ENCODE data around the gene EVI5L.
"Not testable (repeated sequence)": the region's sequence is repeated elsewhere in the genome, so short reads cannot be mapped to it uniquely, and the experiment has no call there.

Gene EVI5L

DNA sequence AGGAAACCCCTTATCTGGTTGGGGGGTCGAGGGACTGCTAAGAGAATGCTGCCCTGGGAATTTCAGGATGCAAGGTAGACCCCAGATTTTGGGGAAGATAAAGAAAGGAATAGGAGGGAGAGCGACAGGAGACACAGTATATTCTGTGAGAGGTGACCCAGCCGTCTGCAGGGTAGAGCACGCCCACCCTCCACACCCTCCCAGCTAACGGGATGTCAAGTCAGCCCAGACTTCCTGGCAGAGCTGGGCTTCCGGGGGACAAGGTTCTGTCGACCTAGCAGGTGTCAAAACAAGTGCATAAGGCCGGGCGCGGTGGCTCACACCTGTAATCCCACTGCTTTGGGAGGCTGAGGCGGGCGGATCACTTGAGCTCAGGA, 44.9 kb downstream of the EVI5L start:
- no peak for DNase-seq

DNA sequence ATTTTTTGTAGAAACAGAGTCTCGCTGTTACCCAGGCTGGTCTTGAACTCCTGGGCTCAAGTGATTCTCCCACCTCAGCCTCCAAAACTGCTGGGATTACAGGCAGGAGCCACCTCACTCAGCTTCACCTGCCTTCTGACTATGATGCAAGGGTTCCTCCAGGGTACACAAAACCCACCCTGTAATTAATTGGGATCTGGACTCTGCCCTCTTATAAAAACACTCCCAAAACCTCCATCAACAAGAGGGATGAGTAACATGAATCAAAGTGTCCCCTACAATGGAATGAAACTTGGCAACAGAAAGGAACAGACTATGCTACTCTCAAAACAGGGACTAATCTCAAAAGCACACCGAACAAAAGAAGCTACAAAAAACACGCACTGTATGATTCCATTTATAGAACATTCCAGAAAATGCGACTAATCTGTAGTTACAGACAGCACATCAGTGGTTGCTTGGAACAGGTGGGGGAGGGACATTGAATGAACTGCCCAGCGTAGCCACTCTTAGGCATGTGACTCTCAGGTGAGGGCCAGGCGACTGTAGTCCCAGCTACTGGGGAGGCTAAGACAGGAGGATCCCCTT, 47.3 kb downstream of the EVI5L start:
- DNase-seq: no peak

DNA sequence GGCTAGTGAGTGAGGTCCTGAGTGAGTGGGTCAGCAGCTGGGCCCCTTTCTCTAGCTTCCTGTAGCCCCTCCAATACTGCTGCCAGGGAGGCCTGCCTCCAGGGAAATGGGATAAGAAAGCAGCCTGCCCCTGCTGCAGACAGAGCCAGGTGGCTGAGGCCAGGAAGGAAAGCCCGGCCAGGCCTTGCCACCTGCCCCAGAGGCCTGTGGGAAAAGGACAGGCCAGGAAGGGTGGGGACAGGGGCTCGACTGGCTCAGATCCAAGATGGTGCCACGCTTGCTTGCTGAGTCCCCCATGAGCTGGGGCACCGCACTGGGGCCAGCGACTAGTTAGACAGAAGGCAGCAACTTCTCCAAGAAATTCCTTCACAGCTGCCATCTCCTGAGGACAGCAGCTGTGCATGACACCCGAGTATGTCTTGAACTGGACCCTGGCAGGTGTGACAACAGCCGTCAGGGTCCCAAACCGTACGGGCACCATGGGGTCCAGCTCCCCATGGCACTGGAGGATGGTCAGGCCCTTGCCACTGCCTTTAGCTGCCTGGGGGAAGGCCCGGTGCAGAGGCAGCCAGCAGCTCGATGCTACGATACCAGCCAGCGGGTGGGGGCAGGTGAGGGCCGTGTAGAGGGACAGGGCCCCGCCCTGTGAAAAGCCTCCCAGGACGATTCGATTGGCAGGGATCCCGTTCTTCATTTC, 49.2 kb downstream of the EVI5L start:
- DNase-seq: no peak

DNA sequence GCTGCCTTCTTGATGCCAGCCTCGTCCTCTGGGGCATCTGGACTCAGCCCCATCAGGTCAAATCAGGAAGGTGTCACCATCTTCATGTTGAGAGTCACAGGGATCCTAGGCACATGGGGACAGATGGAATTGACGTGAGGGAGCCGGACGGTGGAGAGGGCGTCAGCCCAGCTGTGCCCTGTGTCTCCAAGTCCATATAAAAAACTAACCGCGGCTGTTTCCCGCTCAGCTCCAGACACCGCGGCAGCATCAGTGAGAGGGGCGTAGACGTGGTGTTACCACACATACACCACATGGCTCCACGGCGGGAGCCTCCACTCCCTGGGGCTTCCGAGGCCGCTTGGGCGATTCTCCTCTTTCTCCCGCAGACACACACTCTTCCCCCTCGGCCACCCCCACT, 49.8 kb downstream of the EVI5L start:
- no peak for DNase-seq

DNA sequence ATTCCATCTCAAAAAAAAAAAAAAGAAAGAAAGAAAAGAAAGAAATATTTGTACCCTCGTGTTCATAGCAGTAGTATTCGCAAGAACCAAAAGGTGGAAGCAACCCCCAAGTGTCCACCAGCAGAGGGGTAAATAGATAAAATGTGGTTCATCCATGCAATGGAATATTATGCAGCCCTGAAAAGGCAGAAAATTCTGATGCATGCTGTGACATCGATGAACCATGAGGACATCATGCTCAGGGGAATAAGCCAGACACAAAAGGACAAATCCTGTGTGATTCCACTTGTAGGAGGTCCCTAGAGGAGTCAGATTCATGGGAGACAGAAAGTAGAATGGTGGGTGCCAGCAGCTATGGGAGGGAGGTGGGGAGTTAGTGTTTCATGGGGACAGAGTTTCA, 51.9 kb downstream of the EVI5L start:
- DNase-seq: no peak

DNA sequence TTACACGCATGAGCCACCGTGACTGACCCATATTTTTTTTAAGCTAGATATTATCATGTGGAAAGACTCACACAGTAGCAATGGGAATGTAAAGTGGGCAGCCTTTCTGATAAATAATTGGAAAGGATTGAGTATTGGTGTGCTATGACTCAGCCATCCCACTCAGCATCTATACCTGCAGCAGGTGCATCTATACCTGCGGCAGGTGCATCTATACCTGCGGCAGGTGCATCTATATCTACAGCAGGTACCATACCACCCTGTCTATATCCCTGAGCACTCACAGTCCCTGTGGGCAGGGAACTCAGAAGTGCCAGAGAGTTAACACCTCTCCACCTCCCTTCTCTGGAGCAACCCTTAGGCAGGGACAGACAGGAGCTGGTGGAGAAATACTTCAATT, 53.1 kb downstream of the EVI5L start:
- DNase-seq: no peak

DNA sequence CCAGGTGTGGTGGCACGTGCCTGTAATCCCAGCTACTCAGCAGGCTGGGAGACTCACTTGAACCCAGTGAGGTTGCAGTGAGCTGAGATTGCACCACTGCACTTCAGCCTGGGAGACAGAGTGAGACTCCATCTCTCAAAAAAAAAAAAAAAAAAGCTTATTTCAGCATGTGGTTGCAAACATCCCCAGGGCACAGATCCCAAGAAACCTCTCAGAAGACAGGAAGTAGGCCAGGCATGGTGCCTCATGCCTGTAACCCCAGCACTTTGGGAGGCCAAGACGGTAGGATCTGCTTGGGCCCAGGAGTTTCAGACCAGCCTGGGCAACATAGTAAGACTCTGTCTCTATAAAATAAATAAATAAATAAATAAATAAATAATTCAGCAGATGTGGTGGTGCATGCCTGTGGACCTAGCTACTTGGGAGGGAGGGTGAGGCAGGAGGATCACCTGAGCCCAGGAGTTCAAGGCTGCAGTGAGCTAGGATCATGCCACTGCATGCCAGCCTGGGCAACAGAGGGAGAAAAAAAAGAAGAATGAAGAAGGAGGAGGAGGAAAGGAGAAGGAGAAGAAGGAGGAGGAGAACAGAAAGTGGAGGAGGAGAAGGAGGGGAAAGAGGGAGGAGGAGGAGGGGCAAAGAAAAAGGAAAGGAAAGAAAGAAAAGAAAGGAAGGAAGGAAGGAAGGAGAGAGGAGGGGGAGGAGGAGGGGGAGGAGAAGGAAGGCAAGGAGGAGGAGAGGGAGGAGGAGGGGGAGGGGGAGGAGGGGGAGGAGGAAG, 54.0 kb downstream of the EVI5L start:
- no peak for DNase-seq

DNA sequence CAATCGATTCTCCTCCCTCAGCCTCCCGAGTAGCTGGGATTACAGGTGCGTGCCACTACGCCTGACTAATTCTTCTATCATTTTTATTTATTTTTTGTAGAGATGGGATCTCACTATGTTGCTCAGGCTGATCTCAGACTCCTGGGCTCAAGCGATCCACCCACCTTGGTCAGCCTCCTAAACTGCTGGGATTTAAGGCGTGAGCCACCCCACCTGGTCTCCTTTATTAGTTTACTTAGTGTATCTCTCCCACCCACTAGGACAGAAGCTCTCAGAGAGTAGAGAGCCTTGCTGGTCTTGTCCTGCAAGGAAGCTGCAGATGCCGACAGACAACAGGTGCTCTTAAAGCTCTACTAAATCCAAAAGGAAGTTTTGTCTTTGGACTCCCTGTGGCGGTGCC, 55.8 kb downstream of the EVI5L start:
- no peak for DNase-seq

DNA sequence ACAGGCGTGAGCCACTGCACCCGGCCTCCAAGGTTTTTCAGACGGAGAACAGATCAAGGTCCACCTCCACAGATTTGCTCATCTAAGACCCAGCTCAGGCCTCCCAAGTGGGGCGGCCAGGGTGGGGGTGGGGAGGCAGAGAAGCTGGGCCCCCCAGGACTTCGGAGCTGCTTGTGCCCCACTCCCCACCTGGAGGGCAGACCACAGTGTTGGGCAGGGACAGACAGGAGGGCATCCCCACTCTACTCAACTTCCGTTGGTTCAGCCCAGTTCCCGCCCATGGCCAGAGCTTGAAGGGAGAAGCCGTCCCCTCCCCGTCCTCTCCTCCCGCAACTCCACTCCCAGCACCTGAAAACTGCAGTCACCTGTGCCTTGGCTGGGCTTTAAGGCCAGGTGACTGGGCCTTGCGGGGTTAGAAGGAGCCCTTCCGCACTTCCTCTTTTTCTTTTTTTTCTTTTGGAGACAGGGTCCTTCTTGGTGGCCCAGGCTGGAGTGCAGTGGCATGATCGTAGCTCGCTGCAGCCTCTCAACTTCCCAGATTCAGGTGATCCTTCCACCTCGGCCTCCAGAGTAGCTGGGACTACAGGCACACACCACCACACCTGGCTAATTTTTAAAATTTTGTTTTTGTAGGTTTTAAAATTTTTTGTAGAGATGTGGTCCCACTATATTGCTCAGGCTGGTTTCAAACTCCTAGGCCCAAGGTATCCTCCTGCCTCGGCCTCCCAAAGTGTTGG, 57.6 kb downstream of the EVI5L start:
- DNase-seq: no peak

DNA sequence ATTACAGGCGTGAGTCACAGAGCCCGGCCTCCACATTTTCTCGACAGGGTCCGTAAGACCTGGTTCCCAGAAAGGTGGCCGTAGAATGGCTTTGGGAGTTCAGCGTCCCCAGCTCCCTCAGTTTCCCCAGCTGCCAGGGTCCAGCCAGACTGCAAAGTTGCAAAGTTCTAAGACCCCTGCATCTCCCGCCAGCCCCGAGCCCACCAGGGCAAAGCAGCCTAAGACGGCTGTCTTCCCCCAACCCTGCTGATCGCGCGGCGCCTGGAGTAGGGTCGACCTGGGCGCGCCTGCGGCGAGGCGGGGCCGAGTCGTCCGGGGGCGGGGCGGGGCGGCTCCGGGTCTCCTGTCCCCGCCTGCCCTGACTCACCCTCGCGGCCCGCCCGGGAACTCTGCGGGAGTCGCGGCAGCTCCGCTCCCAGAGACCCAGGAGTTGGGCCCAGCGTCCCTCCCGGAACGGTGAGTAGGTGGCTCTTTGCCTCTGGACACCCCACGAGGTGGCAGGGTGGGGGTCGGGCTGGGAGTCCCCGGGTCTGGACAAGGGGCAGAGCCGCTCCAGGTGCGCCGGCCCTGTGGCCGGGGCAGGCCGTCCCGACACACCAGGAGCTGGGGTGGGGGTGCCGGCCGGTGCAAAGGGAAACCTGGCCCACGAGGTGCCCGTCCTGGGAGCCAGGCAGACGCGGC, 58.3 kb downstream of the EVI5L start, which contains the start of gene LRRC8E:
Gene LRRC8E, plus strand, starts transcription at position 366 of the 681 bp plus-strand sequence. CDS start 7,094 bp downstream, outside the sequence.
- DNase-seq: peak; percentile 54 to 57

DNA sequence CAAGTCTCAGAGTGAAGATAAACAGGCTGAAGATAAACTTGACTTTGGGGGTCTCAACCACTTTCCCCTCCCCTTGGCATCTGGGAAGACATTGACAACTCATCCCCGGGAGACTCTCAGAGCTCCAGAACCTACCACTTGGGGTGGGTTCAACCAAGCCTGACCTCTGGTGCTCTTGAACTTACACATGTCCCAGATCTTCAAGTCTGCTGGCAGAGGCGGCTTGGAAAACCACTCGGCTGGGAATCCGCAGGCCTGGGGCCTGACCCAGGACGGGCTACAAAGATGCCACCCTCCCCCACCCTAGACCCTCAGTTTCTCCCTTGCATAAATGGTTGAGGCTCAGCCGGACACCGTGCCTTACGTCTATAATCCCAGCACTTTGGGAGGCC, 58.8 kb downstream of the EVI5L start:
- no peak for DNase-seq

DNA sequence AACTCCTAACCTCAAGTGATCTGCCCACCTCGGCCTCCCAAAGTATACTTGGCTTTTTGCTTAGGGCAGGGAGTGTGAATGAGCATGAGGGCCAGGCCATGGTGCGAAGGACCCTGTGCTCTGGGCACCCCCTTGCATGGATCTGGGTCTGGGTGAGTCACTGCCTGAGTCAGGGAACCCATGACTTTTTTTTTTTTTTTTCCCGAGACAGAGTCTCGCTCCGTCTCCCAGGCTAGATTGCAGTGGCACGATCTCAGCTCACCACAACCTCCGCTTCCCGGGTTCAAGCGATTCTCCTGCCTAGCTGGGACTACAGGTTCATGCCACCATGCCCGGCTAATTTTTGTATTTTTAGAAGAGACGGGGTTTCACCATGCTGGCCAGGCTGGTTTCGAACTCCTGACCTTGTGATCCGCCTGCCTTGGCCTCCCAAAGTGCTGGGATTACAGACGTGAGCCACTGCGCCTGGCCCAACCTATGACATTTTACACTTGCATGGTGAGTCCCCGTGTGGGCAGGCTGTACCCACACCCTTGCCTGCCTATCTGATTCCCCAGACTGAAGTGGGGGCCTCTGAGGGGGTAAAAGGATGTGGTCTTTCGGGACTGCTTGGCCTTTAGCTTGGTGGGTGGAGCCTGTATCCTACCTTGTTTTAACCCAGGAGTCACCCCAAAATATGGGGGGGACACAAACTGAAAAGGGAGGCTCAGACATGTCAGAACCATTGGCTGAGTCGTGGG, 63.5 kb downstream of the EVI5L start:
- DNase-seq: not testable (repeated sequence)

DNA sequence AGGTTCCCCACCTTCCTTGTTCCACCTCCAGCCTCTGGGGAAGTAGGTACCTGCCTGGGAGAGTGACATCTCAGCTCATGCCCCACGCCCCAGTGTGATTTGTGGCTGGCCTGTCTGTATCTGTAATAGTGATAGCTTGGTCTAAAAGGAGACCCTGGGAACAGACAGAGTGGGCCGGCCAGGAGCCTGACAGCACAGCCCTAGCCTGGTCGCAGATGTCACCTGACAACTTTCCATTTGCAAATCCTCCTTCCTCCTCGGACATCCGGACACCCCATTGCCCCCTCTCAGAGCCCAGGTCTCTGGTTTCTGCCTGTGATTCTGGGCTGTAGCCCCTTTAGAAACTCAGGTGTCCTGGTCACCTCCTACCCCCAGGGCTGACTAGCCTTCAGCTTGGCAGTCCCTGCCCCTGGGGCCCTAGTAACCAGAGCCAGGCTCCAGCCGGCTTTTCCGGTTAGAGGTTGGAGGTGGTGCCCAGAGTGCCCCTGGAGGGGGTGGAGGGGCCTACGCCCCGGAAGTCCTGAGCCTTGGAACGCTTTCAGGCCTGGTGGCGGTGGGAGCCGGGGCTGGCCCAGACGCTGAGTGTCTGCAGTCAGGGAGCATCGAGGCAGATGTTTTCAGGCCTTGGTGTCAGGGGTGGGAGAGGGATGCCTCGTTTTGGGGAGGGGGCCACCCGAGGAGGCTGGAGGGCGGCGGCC, 64.7 kb downstream of the EVI5L start:
- no peak for DNase-seq

DNA sequence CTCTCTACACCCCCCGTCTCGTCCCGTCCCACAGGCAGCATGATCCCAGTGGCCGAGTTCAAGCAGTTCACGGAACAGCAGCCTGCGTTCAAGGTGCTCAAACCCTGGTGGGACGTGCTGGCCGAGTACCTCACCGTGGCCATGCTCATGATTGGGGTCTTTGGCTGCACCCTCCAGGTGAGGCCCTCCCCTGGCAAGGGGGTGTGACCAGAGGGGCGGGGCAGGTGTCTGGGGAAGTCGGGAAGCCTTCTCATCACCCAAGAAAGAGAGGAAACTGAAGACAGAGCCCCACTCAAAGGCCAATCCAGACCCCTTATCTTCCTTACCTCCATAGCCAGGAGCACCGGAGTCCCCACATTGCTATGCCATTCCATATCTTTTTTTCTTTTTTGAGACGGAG, 65.5 kb downstream of the EVI5L start:
- DNase-seq: no peak

DNA sequence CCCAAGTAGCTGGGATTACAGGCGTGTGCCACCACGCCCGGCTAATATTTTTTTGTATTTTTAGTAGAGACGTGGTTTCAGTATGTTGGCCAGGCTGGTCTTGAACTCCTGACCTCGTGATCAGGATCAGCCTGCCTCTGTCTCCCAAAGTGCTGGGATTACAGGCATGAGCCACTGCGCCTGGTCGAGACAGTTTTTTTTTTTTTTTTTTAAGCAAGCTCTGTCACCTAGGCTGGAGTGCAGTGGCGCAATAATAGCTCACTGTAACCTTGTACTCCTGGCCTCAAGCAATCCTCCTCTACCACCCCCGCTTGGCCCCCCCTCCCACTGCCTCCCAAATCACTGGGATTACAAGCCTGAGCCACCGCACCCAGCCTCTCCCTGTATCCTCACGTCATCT, 67.3 kb downstream of the EVI5L start:
- DNase-seq: no peak

DNA sequence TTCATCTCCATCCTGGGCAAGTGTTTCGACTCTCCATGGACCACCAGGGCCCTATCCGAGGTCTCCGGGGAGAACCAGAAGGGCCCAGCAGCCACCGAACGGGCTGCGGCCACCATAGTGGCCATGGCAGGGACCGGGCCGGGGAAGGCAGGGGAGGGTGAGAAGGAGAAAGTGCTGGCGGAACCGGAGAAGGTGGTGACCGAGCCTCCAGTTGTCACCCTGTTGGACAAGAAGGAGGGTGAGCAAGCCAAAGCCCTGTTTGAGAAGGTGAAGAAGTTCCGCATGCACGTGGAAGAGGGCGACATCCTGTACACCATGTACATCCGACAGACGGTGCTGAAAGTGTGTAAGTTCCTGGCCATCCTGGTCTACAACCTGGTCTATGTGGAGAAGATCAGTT, 68.9 kb downstream of the EVI5L start:
- DNase-seq: no peak

DNA sequence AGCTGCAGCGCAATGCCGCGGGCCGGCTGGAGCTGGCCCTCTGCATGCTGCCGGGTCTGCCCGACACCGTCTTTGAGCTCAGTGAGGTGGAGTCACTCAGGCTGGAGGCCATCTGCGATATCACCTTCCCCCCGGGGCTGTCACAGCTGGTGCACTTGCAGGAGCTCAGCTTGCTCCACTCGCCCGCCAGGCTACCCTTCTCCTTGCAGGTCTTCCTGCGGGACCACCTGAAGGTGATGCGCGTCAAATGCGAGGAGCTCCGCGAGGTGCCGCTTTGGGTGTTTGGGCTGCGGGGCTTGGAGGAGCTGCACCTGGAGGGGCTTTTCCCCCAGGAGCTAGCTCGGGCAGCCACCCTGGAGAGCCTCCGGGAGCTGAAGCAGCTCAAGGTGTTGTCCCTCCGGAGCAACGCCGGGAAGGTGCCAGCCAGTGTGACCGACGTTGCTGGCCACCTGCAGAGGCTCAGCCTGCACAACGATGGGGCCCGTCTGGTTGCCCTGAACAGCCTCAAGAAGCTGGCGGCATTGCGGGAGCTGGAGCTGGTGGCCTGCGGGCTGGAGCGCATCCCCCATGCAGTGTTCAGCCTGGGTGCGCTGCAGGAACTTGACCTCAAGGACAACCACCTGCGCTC, 69.8 kb downstream of the EVI5L start:
- no peak for DNase-seq

DNA sequence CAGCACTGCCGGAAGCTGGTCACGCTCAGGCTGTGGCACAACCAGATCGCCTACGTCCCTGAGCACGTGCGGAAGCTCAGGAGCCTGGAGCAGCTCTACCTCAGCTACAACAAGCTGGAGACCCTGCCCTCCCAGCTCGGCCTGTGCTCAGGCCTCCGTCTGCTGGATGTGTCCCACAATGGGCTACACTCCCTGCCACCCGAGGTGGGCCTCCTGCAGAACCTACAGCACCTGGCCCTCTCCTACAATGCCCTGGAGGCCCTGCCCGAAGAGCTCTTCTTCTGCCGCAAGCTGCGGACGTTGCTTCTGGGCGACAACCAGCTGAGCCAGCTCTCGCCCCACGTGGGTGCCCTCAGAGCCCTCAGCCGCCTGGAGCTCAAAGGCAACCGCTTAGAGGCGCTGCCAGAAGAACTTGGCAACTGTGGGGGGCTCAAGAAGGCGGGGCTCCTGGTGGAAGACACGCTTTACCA, 70.4 kb downstream of the EVI5L start:
- DNase-seq: no peak

DNA sequence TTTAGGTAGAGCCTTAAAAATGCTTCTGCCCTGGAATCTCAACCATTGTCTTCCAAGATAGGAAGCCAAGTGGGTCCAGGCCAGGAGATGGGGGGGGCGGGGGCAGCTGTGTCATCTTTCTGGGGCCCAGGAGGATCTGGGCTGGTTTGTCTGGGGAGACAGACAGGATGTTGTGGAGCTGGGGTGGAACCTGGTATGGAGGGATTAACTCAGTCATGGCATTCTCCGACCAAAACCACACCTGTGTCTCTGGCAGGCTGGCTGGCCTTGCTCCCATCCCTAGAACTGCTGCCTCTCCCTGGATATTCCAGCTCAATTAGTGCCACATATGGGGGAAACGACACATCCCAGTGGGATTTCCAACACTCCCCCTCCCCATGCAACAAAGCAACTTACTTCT, 70.9 kb downstream of the EVI5L start:
- no peak for DNase-seq

DNA sequence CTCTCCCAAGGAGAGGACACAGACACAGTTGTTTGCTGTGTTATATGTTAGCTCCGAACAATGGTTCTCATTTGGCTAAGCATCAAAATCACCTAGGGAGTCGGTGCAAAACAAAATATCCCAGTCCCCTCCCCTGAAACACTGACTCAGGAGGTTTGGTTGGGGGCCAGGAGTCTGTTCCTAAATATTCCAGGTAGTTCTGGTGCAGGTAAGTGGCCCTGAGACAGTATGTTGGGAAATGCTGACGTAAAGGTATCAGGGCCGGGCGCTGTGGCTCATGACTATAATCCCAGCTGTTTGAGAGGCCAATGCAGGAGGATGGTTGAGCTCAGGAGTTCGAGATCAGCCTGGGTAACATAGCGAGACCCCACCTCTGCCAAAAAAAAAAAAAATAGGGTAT, 71.3 kb downstream of the EVI5L start:
- DNase-seq: no peak

DNA sequence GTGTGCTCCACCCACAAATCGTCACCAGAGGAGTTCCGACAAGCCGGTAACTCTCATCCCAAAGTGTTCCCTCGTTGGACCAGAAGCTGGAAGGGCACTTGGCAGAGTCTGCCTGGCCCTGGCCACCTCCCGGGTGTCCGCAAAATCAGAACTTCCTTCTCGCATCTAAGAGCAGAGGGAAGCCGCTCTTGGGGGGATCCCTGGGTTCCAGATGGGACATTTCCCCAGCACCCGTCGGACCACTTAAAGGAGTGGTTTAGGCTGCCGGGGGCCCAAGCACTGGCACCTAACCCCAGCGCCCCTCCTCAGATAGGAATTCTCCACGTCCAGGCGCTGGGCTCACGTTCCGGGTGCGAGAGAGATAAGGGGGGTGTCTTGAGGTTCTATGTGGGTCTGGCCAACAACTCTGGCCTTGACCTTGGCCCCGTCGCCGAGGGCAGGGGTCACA, 72.8 kb downstream of the EVI5L start:
- DNase-seq: no peak

All from activated CD4-positive, alpha-beta T cell treated with anti-CD3 and anti-CD28 coated beads, Interleukin-2, amount 50 U/mL, for 48 hours (primary cell).